DOHH2 (cell line): ENCODE measurements around the gene S100G.
"Not testable (repeated sequence)": the region's sequence is repeated elsewhere in the genome, so short reads cannot be mapped to it uniquely, and the experiment has no call there.

Experiments used
- EZH2phosphoT487 ChIP-seq: fragments of 200-600 bp; sonication (generic); IDR thresholded peaks from 2 replicates; pipeline ENCODE4 v1.6.1; 2017; ENCODE audit warnings: borderline replicate concordance, mild to moderate bottlenecking, antibody characterized with exemption, low read length, moderate library complexity, mixed read lengths
- TF ChIP-seq, protein P1 (sequence below): fragments of 200-600 bp; sonication (generic); IDR thresholded peaks from one replicate; pipeline ENCODE4 v1.5.1; 2014; ENCODE audit warnings: antibody characterized with exemption, mild to moderate bottlenecking, low read depth, low read length; ENCODE audit not compliant: poor library complexity, severe bottlenecking

- TF ChIP-seq, protein P1, sequence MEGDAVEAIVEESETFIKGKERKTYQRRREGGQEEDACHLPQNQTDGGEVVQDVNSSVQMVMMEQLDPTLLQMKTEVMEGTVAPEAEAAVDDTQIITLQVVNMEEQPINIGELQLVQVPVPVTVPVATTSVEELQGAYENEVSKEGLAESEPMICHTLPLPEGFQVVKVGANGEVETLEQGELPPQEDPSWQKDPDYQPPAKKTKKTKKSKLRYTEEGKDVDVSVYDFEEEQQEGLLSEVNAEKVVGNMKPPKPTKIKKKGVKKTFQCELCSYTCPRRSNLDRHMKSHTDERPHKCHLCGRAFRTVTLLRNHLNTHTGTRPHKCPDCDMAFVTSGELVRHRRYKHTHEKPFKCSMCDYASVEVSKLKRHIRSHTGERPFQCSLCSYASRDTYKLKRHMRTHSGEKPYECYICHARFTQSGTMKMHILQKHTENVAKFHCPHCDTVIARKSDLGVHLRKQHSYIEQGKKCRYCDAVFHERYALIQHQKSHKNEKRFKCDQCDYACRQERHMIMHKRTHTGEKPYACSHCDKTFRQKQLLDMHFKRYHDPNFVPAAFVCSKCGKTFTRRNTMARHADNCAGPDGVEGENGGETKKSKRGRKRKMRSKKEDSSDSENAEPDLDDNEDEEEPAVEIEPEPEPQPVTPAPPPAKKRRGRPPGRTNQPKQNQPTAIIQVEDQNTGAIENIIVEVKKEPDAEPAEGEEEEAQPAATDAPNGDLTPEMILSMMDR, result not testable (repeated sequence)
- TF ChIP-seq EZH2phosphoT487, result not testable (repeated sequence)
These were observed 39.3 kb upstream of the S100G start for GRCh38 chrX:16610654-16611053.
